ENCODE data around the gene CENPQ. TPM values are rescaled to one million over a fixed set of nuclear protein-coding genes. Genes with fewer than 3 reads are reported as not detected.

CENPQ gene
- polyA plus RNA-seq, 3 donors = 10.1 to 10.5 (median 10.2) TPM

DNA sequence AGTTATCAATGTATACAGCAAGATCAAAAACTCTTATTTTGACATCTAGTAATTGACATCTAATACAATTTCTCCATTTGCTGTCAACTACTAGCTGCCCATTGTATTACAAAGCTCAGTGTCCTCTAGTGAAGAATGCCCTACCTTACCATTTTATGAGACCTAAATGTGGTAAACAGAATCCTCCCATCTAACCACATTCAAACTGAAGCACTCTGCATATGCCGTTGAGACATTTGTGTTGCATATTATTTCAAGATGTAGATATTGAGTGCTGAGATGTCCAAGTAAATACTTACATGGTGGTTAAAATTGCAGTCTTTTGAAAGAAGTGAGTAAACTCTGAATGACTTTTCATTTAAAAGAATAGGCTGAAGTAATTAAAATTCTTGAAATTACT lies 36.0 kb downstream of the CENPQ start:
- DNase-seq = no peak

DNA sequence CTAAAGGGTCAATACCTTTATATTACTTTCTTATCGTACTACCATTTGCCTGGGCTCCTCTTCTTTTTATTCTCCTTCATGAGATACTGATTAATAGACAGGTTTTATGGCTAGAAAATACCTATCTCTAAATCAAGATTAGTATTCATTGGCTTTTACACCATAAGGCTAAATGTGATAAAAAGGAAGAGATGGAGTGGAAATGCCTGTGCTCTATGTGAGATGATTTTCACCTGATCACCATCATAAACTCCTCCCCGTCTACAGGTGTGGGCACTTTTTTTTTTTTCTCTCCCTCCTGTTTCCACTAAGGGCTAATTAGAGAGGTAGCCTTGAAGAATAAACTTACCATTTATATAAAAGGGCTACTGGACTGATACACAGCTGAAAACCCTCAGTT lies 36.5 kb downstream of the CENPQ start, which contains the start of gene GLYATL3:
Gene GLYATL3, plus strand, starts transcription at position 301 of the 400 bp plus-strand sequence. CDS start 12,068 bp downstream, outside the sequence.
- no peak for DNase-seq

DNA sequence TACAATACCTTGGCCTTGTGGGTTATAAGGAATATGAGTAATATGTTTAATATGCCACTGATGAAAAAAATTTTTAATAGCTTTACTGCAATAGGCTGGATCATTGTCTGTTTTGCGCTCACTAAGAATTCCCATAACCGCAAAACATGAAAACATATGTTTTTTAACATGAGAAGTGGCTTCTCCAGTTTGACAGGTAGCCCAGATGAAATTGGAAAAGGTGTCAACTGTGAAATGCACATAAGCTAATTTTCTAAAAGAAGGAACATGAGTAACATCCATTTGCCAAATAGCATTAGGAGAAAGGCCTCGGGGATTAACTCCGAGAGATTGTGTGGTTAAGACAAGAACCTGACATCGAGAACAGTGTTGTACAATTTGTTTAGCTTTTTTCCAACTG lies 41.5 kb downstream of the CENPQ start:
- no peak for DNase-seq

DNA sequence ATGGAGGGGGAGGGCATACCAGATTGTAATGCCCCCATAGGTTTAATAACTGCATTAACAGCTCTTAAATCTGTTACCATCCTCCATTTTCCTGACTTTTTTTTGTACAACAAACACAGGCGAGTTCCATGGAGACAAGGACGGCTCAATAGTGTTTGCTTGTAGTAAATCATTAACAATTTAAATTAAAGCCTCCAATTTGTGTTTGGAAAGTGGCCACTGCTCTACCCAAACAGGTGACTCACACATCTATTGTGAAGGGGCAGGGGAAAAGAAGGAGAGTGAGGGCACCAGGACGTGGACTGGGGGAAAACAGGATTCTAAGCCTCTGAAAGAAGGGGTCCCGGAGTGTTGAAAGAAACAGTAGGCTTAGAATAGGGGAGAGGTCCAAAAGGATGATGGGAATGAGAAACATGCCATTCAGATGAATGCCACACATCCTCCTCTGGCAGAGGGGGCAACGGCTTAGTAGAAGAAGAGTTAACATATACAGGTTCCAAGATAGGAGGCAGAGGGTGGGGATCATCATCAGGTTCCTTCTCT lies 43.5 kb downstream of the CENPQ start:
- DNase-seq = no peak

DNA sequence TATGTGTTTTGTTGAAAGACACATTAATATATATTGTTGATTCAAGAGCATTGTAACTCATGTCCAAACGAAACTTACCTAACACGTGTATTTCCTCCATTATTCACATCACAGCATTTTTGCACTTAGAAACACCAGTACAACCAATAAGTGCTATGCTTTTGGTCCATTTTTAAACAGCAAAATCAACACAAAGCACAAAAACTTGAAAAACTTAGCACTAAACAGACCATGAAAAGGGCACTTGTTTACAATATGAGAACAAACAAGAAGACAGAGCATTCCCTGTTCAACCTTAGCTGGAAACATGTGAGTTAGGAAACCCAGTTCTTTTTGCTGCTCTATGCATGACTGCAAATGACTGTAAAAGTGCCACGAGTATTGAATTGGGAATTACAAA lies 46.2 kb downstream of the CENPQ start:
- no peak for DNase-seq

DNA sequence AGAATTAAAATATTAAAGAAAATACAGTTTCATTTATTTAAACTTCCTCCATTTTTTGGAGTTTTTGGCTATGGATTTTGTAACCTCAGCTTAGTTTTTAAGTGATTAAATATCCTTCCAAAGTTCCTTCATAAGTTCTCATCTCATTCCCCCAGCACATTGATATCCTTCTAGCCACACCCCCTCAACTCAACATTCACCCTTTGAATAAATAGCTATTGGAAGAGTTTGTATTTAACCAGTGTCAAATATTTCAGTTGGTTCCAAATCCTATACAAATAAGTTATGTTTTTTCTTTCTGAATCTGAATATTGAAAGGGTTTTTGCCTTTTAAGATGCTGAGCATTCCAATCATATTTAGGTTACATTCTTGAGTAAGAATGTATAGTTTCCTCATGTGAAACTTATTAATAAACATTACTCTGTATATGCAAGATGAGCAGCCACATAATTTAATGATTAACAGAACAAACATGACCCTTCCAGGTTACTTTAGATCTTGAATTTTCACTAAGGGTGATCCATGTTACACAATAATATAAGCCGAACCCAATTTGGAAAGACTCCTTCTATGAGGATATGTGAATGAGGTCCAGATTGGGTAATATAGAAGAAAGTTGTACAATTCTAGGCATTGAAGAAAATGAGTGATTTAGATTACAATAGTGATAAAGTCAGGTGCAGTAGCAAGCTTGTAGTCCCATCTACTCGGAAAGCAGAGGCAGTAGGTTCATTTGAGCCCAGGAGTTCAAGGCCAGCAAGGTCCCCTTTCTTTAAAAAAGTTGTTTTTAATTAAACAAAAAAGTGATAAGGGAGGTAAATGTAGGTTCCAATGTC lies 50.2 kb downstream of the CENPQ start:
- DNase-seq = no peak

DNA sequence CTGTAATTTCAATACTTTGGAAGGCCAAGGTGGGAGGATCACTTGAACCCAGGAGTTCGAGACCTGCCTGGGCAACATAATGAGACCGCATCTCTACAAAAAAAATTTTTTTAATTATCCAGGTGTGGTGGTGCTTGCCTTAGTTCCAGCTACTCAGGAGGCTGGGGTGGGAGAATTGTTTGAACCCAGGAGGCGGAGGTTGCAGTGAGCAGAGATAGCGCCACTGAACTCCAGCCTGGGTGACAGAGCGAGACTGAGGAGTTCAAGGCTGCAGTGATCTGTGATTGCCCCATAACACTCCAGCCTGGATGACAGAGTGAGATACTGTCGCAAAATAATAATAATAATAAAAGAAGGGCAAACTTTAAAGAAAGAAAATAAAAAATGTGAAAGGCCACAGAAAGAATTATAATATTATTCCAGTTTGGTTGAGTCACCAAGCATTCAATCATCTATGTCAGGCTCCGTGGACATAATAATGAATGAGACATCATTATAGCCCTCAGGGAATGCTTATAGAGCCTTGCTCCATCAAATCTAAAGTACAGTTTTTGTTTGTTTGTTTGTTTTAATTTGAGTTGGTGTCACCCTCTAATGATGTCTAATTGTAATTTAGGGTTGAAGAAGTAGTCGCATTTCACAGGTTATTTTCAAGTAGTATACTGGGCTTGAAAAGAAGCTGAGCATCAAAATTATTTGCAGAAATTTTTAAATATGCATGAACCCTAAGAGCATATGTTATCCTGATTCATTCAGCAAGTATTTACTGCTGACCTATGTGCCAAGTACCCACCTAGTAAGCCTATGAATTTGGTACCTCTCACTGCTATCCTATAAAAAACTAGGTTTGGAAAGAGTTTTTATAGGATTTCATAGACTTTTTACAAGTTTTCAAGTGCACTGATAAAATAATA lies 51.7 kb downstream of the CENPQ start:
- no peak for DNase-seq

DNA sequence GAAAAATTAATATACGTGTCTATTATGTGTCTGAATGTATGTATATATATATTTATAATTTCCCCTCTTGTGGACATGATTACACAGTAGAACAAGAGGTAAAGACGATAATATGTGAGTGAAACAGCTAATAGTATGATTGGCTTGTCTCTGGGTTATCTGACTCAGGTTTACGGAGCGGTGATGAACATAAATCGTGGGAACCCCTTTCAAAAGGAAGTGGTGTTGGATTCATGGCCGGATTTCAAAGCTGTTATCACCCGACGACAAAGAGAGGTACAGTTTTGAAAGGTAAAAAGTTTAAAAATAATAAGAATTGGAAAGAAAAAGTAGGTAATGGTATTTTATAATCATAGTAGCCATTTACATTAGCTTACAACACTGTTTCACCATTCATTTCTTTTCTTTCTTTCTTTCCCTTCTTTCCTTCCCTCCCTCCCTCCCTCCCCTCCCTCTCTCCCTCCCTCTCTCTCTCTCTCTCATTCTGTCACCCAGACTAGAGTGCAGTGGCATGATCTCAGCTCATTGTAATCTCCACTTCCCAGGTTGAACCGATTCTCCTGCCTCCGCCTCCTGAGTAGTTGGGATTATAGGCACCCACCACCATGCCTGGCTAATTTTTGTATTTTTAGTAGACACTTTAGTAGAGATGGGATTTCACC lies 52.4 kb downstream of the CENPQ start:
- DNase-seq = no peak

DNA sequence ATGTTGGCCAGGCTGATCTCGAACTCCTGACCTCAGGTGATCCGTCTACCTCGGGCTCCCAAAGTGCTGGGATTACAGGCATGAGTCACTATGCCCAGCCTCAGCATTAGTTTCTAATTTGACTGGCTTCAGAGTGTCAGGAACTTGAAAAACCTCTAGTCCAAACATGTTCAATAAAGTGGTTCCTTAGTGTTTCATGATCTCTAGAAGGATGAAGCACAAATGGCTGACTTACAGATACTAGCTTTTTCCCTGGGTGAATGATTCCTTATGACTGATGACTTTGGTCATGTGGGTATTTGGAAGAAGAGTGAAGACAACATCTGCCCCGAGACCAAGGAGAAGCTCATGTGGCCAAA lies 53.0 kb downstream of the CENPQ start:
- DNase-seq = no peak

DNA sequence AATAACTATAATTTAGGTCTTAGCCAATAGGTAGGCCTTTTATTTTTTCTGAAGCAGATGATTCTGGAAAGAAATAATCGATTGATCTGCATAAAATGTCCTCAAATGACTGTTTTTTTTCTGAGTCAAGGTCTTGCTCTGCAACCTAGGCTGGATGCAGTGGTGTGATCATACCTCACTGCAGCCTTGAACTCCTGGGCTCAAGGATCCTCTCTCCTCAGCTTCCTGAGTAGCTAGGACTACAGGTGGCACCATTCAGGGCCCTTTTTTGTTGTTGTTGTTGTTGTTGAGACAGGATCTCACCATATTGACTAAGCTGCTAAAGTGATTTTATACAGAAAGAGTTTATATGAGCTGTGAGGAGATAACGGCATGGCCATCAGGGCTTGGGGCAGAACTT lies 54.7 kb downstream of the CENPQ start:
- DNase-seq = no peak

DNA sequence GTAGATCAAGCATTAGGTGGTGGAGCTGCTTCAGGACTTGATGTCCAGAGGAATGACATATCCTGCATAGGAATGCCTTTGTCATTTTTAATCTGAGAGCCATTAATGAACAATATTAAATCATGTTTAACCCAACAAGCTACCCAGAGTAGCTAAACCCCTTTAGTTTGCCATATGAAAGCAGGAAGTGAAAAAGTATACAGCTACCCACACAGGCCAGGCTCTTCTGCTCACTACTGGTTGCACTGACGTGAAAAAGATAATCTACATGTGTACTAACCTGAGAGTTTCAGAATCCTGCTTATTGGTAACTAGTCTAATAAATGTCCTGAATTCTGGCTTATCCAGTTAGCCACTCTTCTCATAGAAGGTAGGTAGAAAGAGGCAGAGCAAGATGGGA lies 56.5 kb downstream of the CENPQ start:
- no peak for DNase-seq

DNA sequence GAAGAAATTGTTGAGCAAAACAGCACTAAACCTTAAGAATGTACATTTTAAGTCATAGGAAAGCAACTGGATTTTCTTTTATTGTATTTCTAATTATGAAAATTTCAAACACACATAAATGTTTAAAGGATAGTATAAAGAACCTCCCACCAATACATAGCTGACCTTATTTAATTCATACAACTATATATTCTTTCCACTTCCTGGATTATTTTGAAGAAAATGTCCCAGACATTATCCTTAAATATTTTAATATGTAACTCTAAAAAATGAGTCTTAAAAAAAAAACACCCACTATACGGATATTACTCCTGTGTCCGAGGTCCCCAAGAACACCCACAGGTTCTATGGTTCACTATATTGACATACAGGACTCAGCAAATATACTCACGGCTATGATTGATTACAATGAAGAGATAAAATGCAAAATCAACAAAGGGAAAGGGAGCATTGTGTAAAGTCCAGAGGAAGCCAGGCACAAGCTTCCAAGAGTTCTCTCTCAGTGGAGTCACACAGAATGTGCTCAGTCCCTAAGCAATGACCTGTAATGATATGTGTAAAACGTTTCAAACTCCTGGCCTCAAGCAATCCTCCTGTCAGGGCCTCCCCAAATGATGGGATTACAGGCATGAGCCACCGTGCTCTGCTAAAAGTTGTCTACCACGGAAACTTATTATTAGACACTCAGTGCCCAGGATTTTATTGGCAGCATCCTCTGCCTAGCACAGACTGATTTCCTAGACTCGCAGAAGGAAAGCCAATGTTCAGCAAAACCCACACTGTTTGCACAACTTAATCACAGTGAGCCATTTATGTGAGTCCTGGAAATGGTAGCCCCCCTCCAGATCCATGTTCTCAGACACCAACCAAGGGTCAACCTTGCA lies 59.8 kb downstream of the CENPQ start:
- no peak for DNase-seq

DNA sequence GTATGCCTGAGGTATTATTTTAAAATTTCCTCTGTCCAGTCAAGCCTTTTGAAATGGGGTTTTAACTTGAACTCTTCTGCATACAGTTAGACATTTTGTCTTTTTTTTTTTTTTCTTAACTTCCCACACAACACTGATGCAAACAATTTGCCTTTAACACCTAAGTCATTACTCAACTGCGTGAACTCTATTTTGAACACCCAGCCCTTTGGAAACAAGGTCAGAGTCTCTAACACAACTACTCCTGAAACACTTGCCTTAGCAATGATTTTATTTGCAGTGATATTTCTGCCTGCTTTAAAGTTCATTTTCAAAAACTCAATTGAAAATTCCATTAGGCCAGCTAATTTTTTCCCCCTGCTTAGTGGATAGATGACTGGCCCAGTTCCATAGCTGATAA lies 60.7 kb downstream of the CENPQ start:
- no peak for DNase-seq

DNA sequence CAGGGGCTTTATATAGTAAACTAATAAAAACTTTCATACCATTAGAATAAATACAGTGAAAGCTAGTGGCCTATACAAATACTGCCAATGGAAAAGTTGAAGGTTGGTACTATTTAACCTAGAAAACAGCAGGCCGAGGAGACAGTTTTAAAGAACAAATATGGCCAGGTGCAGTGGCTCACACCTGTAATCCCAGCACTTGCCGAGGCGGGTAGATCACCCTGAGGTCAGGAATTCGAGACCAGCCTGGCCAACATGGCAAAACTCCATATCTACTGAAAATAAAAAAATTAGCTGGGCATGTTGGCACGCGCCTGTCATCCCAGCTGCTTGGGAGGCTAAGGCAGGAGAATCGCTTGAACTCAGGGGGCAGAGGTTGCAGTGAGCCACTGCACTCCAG lies 61.4 kb downstream of the CENPQ start:
- DNase-seq = no peak

DNA sequence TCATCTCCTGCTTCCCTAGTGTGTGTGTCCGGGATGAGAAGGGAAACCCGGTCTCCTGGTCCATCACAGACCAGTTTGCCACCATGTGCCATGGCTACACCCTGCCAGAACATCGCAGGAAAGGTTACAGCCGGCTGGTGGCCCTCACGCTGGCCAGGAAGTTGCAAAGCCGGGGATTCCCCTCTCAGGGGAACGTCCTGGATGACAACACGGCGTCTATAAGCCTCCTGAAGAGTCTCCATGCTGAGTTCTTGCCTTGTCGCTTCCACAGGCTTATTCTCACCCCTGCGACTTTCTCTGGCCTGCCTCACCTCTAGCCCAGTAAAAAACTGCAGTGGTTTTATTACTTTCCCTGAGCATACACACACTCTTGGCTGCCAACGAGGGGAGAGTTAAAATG lies 63.4 kb downstream of the CENPQ start:
- DNase-seq = no peak

DNA sequence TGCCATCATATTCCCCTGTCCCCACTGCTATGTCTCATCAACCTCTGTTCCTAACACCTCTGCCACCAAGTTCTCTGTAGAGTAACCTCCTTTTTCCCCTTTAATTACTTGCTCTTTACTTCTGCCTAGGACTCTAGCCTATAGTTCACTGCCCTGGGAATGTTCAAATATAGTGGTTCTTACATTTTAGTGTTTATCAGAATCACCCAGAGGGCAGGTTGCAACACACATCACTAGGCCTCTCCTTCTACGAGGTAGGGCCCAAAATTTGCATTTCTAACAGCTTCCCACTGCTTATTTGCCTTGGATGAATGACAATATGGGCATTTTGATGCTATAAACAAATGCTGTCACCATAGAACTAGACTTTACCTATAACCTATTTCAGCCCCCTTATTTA lies 64.2 kb downstream of the CENPQ start:
- no peak for DNase-seq

DNA sequence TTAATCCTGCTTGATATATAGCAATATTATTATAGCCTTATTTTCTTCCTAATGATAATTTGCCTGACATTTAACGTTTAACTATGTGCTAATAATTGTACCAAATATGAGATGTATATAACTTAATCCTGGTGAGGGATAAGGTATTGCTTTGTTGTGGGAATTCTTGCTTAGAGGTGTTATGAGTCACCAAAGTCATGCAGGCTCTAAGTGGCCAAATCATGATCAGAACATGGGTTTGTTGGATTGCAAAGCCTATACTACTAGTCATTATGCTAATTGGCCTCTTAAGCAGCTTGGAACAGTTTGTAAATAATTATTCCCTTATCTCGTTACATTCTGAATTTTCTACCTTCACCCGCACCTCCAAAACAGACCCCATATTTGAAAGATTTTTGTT lies 65.4 kb downstream of the CENPQ start:
- DNase-seq = no peak

DNA sequence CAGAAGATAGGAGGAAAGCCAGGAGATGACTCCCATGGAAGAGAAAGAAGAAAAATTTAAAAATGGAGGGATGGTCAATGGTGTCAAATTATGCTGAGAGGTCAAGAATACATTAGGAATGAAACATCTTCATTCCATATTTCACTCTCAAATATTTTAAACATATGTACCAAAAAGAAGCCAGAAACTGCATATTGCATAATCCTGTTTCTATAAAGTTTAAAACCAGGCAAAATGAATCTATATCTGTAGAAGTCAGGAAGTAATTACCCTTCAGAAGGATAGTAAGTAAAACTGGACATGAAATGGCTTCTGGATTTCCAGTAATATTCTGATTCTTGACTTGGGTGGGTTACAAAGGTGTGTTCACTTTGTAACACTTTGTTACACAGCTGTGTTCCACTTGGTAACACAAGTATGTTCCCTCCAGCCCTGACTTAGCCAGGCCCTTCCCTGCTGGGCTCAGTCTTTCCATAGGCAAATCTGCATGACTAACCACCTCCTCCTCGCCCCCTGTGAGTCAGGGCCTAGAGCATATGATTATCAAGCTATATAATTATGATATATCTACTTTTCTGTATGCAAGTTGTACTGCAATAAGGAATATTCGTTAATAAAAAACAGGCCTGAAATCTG lies 67.1 kb downstream of the CENPQ start:
- DNase-seq = no peak

DNA sequence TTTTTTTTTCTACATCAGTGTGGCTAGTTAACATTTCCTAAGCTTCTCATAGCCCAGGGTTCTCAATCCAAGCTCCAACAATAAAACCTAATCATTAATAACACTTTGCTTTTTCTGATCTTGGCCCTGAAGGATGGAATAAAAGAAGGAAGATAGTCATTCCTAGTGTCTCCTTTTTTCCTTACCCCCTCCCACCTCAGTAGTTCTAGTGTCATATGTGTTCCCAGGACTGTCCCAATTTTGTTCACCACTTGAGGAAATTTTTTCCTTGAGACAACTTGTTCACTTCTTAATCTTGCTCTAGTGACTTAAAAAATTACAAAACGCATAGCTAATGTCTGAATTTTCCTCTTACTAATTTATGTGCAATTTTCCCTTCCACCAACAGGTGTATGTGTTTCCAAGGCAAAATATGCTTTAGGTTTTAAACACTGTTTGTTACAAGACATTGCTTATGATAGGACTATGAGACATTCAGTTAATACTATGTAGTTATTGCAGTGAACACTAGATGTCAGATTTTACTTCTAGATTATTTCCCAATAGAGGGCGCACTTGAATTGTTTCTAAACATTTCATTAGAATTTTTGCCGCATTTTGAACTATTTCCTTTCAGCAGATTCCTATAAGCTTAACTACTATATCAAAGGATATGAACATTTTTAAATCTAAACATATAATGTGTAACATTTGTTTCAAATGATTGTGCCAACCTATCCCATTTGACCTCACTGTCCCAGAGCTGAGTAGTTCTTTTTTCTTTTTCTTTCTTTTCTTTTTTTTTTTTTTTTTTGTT lies 68.8 kb downstream of the CENPQ start:
- DNase-seq = peak; percentile 36

DNA sequence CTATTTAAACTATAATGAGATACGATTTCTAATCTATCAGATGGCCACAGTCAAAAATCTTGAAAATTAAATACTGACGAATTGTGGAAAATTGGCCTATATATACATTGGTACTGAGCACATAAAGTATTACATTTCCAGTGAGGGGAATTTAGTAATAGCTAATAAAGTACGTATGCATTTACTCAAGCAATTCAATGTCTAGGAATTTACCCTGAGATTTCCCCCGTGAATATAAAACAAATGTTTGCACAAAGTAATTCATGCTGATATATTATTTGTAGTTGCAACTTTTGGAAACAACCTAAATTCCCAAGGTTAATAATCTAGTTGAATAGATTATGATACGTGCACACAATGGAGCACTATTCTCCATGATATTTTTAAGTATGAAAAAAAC lies 72.6 kb downstream of the CENPQ start:
- no peak for DNase-seq

All from renal pelvis (tissue), 4 donors.